HL-60 (cell line): ENCODE results near the gene FAM234A.

Experiments
- DNase-seq, 2 experiments: peaks; one replicate each; pipeline ENCODE4 v3.0.0-alpha.2; 2010 to 2020; ENCODE audit warnings: low read depth in 1 of 2, low spot score in 1 of 2
- H3K27ac ChIP-seq: fragments of 250-450 bp; sonication (Bioruptor Pico); replicated peaks from 2 replicates; pipeline ENCODE4 v1.5.1; 2020; ENCODE audit warnings: mild to moderate bottlenecking, moderate library complexity
- H3K27me3 ChIP-seq: fragments of 250-450 bp; sonication (Bioruptor Pico); 2 replicates; pipeline ENCODE4 v1.5.1; 2021; ENCODE audit warnings: mild to moderate bottlenecking, moderate library complexity; ENCODE audit not compliant: insufficient read depth, poor library complexity, severe bottlenecking
- H3K4me3 ChIP-seq: replicated peaks from 2 replicates; pipeline ENCODE4 v1.5.1; 2011; ENCODE audit warnings: mild to moderate bottlenecking, control low read depth, low read length; ENCODE audit not compliant: insufficient read depth
- CTCF ChIP-seq: IDR thresholded peaks from one replicate; pipeline ENCODE4 v1.5.1; 2011; ENCODE audit warnings: low read length, control low read depth, inconsistent platforms; ENCODE audit not compliant: insufficient read depth
- GABPA ChIP-seq: IDR thresholded peaks from 2 replicates; pipeline ENCODE4 v1.6.1; 2012; ENCODE audit warnings: low read depth
- POLR2AphosphoS5 ChIP-seq: IDR thresholded peaks from 2 replicates; pipeline ENCODE4 v1.6.1; 2012; ENCODE audit warnings: low read depth
- REST ChIP-seq: IDR thresholded peaks from 2 replicates; pipeline ENCODE4 v1.6.1; 2012; ENCODE audit warnings: low read depth; ENCODE audit not compliant: insufficient replicate concordance
- SPI1 ChIP-seq: IDR thresholded peaks from 2 replicates; pipeline ENCODE4 v1.6.1; 2012; ENCODE audit warnings: low read depth, mild to moderate bottlenecking, borderline replicate concordance

Gene FAM234A

DNA sequence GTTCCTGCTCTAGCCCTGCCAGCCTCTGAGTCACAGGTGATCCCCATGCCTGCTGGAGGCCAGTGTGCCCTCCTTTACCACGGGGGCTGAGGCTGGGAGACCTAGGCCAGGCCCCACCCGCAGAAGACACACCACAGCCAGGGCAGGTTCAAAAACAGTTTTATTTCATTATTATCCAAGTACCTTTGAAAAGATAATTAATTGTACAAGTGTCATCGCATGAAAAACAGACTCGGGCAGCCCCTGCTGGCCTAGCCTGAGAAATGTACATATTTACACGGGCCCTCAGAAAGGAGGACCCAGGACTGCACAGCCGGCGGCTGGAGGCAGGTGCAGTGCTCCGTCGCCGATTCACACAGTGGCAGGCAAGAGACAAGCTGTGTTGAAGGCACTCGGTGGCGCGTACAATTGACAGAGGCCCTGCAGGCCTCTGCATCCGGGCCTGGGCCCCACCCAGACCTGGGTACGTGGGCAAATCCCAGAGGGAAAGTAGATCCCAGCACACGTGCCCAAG, 52.7 kb downstream of the FAM234A start:
- TF ChIP-seq POLR2AphosphoS5 (no peak), CTCF (no peak), REST (no peak), SPI1 (no peak), GABPA (no peak)
- Histone ChIP-seq H3K27me3 (no peaks in the 10 kb centered on the region), H3K4me3 (no peak overlapping the region), H3K27ac (no peak overlapping the region)
- DNase-seq, result no peak

DNA sequence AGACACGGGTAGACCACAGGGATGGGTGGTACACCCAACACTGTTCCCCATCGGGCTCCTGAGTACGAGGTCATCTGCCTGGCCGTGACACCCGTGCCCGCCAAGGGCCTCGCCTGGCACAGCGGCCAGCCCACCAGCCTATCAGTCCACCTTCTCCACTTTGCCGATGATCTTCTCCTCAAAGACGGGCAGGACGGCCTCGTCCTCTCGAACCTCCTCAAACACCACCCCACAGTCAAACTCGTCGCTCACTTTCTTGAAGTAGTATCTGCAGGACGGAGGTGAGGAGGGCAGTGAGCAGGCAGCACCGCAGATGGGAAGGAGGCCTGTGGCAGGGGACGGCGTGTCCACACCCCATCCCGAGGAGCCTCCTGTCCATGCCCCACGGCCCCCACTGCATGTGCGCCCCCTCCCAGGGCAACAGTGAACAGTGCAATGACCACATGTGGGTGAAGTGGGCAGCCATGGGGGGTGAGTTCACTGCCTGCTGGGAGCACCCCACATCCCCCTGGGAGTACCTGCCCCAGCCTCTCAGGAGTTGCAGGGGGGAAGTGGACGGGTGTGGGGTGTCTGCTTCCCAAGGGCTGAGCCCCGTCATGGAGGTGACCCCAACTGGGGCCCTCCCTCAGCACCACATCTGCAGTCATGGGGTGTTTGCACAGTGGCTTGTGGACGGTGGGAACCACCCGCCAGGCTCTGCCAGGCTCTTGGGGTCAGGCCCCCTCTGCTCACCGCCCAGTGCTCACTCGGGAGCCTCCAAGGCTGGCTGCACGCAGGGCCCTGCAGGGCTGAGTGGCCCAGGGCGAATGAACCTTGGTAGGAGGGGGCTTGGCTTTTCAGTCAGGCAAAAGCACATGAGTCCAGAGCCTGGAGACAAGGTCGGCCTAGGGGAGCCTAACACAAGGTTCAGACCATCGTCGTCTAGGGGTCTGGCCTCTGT, 53.6 kb downstream of the FAM234A start:
- no peak for DNase-seq
- no peak for TF ChIP-seq POLR2AphosphoS5
- TF ChIP-seq SPI1, result no peak
- TF ChIP-seq REST, result no peak
- no peak for TF ChIP-seq CTCF
- no peak for TF ChIP-seq GABPA
- H3K27ac ChIP-seq, result no peak overlapping the region
- H3K4me3 ChIP-seq, result no peak overlapping the region
- no peaks in the 10 kb centered on the region for H3K27me3 ChIP-seq

DNA sequence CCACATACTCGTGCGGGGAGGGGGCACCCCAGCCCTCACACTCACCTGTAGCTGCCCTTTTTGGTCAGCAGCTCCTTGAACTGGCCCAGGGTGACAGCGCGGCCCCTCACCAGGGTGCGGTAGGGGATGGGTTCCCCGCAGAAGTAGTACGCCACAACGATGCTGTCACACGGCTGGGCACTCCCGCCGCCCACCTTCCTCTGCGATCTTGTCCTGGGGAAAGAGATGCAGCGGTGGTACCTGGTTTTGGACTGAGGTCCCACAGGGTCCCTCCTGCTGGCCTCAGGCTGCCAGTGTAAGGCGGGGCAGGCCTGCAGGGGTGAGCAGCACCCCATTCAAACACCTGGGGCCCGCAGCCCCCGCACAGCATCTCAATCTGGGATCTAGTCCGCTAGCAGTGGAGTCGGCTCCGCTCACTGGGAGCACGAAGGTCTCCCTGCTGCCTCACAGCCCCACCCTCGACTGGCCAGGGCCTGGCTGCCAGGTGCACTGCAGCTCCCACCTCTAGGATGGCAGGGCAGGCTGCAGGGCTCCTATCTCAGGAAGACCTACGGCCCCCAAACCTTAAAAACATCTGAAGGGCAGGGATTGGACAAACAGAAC, 54.9 kb downstream of the FAM234A start:
- H3K27me3 ChIP-seq, result no peaks in the 10 kb centered on the region
- no peak for DNase-seq
- no peak overlapping the region for H3K27ac ChIP-seq
- no peak for TF ChIP-seq POLR2AphosphoS5
- no peak for TF ChIP-seq CTCF
- TF ChIP-seq GABPA, result no peak
- no peak for TF ChIP-seq REST
- TF ChIP-seq SPI1, result no peak
- H3K4me3 ChIP-seq, result no peak overlapping the region
